ENCODE measurements around the gene SH3D21. TPM values are rescaled to one million over a fixed set of nuclear protein-coding genes. Genes with fewer than 3 reads are reported as not detected.

The SH3D21 gene
- total RNA-seq, 2 donors from 2014 or later, result 14.7 to 15.5 TPM

GRCh38 chr1:36351227-36351977 is 45.2 kb downstream of the SH3D21 start:
- no peak overlapping the region for H3K4me3 Mint-ChIP-seq
- no peak for TF ChIP-seq CTCF (conservative IDR thresholded peaks at IDR 0.05)
- Histone ChIP-seq H3K27ac (ENCODE audit: low read depth, low read length) (peak overlapping the region; percentile 86), H3K9me3 (ENCODE audit: control insufficient read depth, low read length) (no peaks in the 10 kb centered on the region), H3K36me3 (ENCODE audit: control insufficient read depth, insufficient read depth, low read length) (peaks cover 70% of the 10 kb centered on the region), H3K4me1 (ENCODE audit: control insufficient read depth, insufficient read depth, low read length) (no peaks in the 10 kb centered on the region), H3K9ac (ENCODE audit: extremely low read depth, low read length, poor library complexity, severe bottlenecking) (no peak overlapping the region), H3K27me3 (ENCODE audit: control insufficient read depth, insufficient read depth, low read length, poor library complexity, severe bottlenecking) (no peaks in the 10 kb centered on the region), H3K4me3 (ENCODE audit: low read length) (no peak overlapping the region)
- H3K36me3 Mint-ChIP-seq (ENCODE audit: low read depth), result peaks cover 55% of the 10 kb centered on the region
- no peaks in the 10 kb centered on the region for H3K9me3 Mint-ChIP-seq
- WGBS, 2 experiments (ENCODE audit: insufficient coverage in 1 of 2, insufficient read length in 1 of 2), result 91 to 93% methylated on average over 5 to 14 of the region's 14 CpGs
- no peak for DNase-seq
- no peak overlapping the region for H3K27ac Mint-ChIP-seq
- no peaks in the 10 kb centered on the region for H3K27me3 Mint-ChIP-seq (ENCODE audit: insufficient read depth)
- peaks cover 6% of the 10 kb centered on the region for H3K4me1 Mint-ChIP-seq

GRCh38 chr1:36352125-36352909 is 46.1 kb downstream of the SH3D21 start:
- no peak overlapping the region for H3K4me3 Mint-ChIP-seq
- Histone ChIP-seq H3K9me3 (ENCODE audit: control insufficient read depth, low read length) (no peaks in the 10 kb centered on the region), H3K27me3 (ENCODE audit: control insufficient read depth, insufficient read depth, low read length, poor library complexity, severe bottlenecking) (no peaks in the 10 kb centered on the region), H3K4me3 (ENCODE audit: low read length) (no peak overlapping the region), H3K27ac (ENCODE audit: low read depth, low read length) (peak overlapping the region; percentile 86), H3K9ac (ENCODE audit: extremely low read depth, low read length, poor library complexity, severe bottlenecking) (no peak overlapping the region), H3K36me3 (ENCODE audit: control insufficient read depth, insufficient read depth, low read length) (peaks cover 70% of the 10 kb centered on the region), H3K4me1 (ENCODE audit: control insufficient read depth, insufficient read depth, low read length) (no peaks in the 10 kb centered on the region)
- DNase-seq, result no peak
- peak overlapping the region; percentile 64 for H3K27ac Mint-ChIP-seq
- no peaks in the 10 kb centered on the region for H3K9me3 Mint-ChIP-seq
- H3K4me1 Mint-ChIP-seq, result peaks cover 6% of the 10 kb centered on the region
- peaks cover 57% of the 10 kb centered on the region for H3K36me3 Mint-ChIP-seq (ENCODE audit: low read depth)
- H3K27me3 Mint-ChIP-seq (ENCODE audit: insufficient read depth), result no peaks in the 10 kb centered on the region
- peak; percentile 20 for TF ChIP-seq CTCF (conservative IDR thresholded peaks at IDR 0.05)
- WGBS, 2 experiments (ENCODE audit: insufficient coverage in 1 of 2, insufficient read length in 1 of 2), result 92 to 99% methylated on average over 11 to 13 of the region's 13 CpGs

DNA sequence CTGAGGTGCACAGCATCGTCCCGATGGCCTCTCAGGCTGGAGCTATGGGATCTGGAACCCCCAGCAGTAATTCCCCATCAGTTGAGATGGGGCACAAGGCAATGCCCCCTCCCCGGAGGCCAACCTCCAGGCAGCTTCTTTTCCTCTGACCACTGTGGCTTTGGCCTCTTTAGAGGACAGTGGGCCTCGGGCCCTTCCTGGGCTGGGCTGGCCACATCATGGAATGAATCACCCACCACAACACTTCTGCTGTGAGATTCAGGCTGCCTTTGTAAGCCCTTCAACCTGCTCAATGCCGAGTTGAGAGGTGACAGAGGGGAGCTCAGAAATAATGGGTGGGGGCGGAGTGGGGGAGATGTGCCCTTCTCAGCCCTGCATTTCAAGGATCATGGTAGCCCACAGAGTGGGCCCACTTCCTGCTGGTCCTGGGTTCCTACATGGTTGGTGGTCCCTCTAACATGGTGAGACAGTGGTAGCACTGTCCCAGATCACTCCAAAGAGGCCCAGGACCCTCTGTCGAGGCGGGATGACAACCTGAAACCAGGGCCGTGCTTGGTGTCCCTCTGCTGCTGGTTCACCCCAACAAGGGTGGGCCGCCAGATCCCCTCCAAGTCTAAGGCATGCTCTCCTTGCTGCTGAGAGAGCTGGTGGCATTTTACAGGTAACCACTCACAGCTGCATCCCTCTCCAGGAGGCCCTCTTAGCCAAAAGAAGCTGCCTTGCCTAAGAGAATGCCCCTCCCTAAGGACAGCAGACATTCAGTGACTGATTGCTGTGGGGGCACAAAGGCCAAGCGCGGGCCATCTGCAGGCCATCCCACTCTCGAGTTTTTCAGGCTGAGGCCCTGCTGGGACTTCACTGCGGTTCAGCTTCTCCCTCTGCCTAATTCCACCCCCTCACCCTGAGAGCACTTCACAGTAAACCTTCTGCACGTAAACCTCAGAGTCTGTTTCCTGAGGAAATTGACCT is 47.0 kb downstream of the SH3D21 start:
- H3K27me3 Mint-ChIP-seq (ENCODE audit: insufficient read depth), result no peaks in the 10 kb centered on the region
- H3K27ac ChIP-seq (ENCODE audit: low read depth, low read length), result peak overlapping the region; percentile 24
- no peak overlapping the region for H3K4me3 Mint-ChIP-seq
- H3K4me1 ChIP-seq (ENCODE audit: control insufficient read depth, insufficient read depth, low read length), result no peaks in the 10 kb centered on the region
- no peaks in the 10 kb centered on the region for H3K27me3 ChIP-seq (ENCODE audit: control insufficient read depth, insufficient read depth, low read length, poor library complexity, severe bottlenecking)
- peak overlapping the region; percentile 64 for H3K27ac Mint-ChIP-seq
- no peak overlapping the region for H3K4me3 ChIP-seq (ENCODE audit: low read length)
- H3K9me3 Mint-ChIP-seq, result no peaks in the 10 kb centered on the region
- peaks cover 71% of the 10 kb centered on the region for H3K36me3 ChIP-seq (ENCODE audit: control insufficient read depth, insufficient read depth, low read length)
- no peaks in the 10 kb centered on the region for H3K9me3 ChIP-seq (ENCODE audit: control insufficient read depth, low read length)
- H3K4me1 Mint-ChIP-seq, result peaks cover 6% of the 10 kb centered on the region
- no peak overlapping the region for H3K9ac ChIP-seq (ENCODE audit: extremely low read depth, low read length, poor library complexity, severe bottlenecking)
- peaks cover 57% of the 10 kb centered on the region for H3K36me3 Mint-ChIP-seq (ENCODE audit: low read depth)
- DNase-seq, result no peak
- 93 to 97% methylated on average over 6 to 15 of the region's 15 CpGs for WGBS, 2 experiments (ENCODE audit: insufficient coverage in 1 of 2, insufficient read length in 1 of 2)
- no peak for TF ChIP-seq CTCF (conservative IDR thresholded peaks at IDR 0.05)
